Measurements from ENCODE around the gene FBH1. TPM values are rescaled to one million over a fixed set of nuclear protein-coding genes. Genes with fewer than 3 reads are reported as not detected.

Gene FBH1
- total and polyA plus RNA-seq, 9 of the 15 experiments (the other 6 are each of a cell fraction or from before 2014, with no cell fraction given): 13.4 to 108 (median 77.8) TPM

DNA sequence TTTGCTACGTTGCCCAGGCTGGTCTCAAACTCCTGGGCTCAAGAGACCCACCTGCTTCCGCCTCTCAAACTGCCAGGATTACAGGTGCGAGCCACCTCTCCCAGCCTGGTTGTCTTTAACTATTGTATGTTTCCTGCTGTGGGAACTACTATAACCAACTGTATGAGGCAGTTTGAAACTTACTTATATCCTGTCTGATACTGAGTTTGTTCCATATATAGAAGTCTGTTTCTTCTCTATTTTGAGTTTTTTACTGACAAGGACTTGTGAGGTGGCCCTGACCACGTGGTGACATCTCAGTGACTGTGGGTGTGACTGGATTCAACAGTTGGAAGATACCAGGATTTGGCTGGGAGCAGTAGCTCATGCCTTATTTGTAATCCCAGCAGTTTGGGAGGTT is 14.2 kb downstream of the FBH1 start:
- no peak overlapping the region for H3K27ac ChIP-seq (ENCODE audit: extremely low read depth, low read depth, low read length)
- no peak overlapping the region for H2AFZ ChIP-seq (ENCODE audit: low read depth, low read length)
- no peaks in the 10 kb centered on the region for H4K20me1 ChIP-seq (replicated peaks; ENCODE audit: control insufficient read depth, insufficient read depth, low read length)
- H3K4me2 ChIP-seq (ENCODE audit: insufficient read depth, low read length): no peak overlapping the region
- no TSS peak for BruUV-seq (replicated peaks)
- intact Hi-C loops (cut with micrococcal nuclease) (no loop called here), in situ Hi-C loops (cut with MboI) (no loop called here)
- H3K36me3 ChIP-seq (ENCODE audit: control insufficient read depth, insufficient read depth, low read length): peaks cover 69% of the 10 kb centered on the region
- FAIRE-seq (no peak), ATAC-seq (no peak), DNase-seq (ENCODE audit: extremely low read depth in 1 of 4, low spot score in 3 of 4) (no peak)
- ChIA-PET CTCF (ENCODE audit: low intra/inter-chr PET ratio) (no interaction called here), POLR2A (interaction anchor here (0.6 to 1.4 kb wide), 2 partner anchors 10 to 14 kb away, joined by 3 to 5 read pairs; no protein-coding TSS in a partner anchor)
- H3K9ac ChIP-seq (ENCODE audit: insufficient read depth in 1 of 2, low read depth in 2 of 2, low read length in 2 of 2): no peak overlapping the region
- no peak overlapping the region for H3K4me3 ChIP-seq
- no peaks in the 10 kb centered on the region for H3K9me1 ChIP-seq (ENCODE audit: control insufficient read depth, insufficient read depth, low read length)
- H3K27me3 ChIP-seq (ENCODE audit: control insufficient read depth in 2 of 2, insufficient read depth in 2 of 2, low read length in 2 of 2): no peaks in the 10 kb centered on the region
- H3K4me1 ChIP-seq (replicated peaks in 1 of 2; ENCODE audit: control insufficient read depth in 2 of 2, insufficient read depth in 2 of 2, low read length in 2 of 2): peaks cover 0 to 7% of the 10 kb centered on the region in 2 experiments; a peak in 2 of 5 replicates
- 97% methylated on average over 3 of the region's 4 CpGs for WGBS (ENCODE audit: insufficient coverage, low coverage, missing lambda C conversion rate)
- peaks cover 64% of the 10 kb centered on the region for H3K79me2 ChIP-seq (ENCODE audit: control insufficient read depth, insufficient read depth, low read length)
- H3K9me3 ChIP-seq (replicated peaks; ENCODE audit: control insufficient read depth, insufficient read depth, low read depth, low read length): no peaks in the 10 kb centered on the region
- TF ChIP-seq, protein P1, sequence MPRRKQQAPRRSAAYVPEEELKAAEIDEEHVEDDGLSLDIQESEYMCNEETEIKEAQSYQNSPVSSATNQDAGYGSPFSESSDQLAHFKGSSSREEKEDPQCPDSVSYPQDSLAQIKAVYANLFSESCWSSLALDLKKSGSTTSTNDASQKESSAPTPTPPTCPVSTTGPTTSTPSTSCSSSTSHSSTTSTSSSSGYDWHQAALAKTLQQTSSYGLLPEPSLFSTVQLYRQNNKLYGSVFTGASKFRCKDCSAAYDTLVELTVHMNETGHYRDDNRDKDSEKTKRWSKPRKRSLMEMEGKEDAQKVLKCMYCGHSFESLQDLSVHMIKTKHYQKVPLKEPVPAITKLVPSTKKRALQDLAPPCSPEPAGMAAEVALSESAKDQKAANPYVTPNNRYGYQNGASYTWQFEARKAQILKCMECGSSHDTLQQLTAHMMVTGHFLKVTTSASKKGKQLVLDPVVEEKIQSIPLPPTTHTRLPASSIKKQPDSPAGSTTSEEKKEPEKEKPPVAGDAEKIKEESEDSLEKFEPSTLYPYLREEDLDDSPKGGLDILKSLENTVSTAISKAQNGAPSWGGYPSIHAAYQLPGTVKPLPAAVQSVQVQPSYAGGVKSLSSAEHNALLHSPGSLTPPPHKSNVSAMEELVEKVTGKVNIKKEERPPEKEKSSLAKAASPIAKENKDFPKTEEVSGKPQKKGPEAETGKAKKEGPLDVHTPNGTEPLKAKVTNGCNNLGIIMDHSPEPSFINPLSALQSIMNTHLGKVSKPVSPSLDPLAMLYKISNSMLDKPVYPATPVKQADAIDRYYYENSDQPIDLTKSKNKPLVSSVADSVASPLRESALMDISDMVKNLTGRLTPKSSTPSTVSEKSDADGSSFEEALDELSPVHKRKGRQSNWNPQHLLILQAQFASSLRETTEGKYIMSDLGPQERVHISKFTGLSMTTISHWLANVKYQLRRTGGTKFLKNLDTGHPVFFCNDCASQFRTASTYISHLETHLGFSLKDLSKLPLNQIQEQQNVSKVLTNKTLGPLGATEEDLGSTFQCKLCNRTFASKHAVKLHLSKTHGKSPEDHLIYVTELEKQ (CRISPR knock-in tag; IDR thresholded peaks at IDR 0.05): no peak
- TF ChIP-seq RBM14 (IDR thresholded peaks at IDR 0.05; ENCODE audit: borderline replicate concordance, insufficient read depth, low read depth, low read length) (no peak), YY1 (IDR thresholded peaks at IDR 0.05; ENCODE audit: borderline replicate concordance in 1 of 3, control insufficient read depth in 1 of 3, extremely low read depth in 1 of 3, insufficient read depth in 3 of 3, insufficient read length in 1 of 3, insufficient replicate concordance in 2 of 3, low read depth in 1 of 3, low read length in 2 of 3) (no peak), IRF2 (CRISPR knock-in tag; IDR thresholded peaks at IDR 0.05) (no peak), TAF9B (IDR thresholded peaks at IDR 0.05; ENCODE audit: partially characterized antibody) (no peak), TEAD2 (tag; IDR thresholded peaks at IDR 0.05) (no peak), ZNF134 (CRISPR knock-in tag; conservative IDR thresholded peaks at IDR 0.05) (no peak), ZNF584 (CRISPR knock-in tag; IDR thresholded peaks at IDR 0.05; ENCODE audit: low read depth) (no peak), SAP30 (IDR thresholded peaks at IDR 0.05; ENCODE audit: borderline replicate concordance, insufficient read depth, low read depth, low read length, poor library complexity, severe bottlenecking) (no peak), XRCC3 (IDR thresholded peaks at IDR 0.05) (no peak), MTF1 (CRISPR knock-in tag; IDR thresholded peaks at IDR 0.05; ENCODE audit: borderline replicate concordance) (no peak), SIN3A (IDR thresholded peaks at IDR 0.05; ENCODE audit: borderline replicate concordance in 2 of 2, control insufficient read depth in 1 of 2, low read depth in 2 of 2, low read length in 2 of 2) (no peak), PHB (CRISPR knock-in tag; IDR thresholded peaks at IDR 0.05) (no peak), ZNF12 (CRISPR knock-in tag; IDR thresholded peaks at IDR 0.05) (no peak)
- TF ChIP-seq, protein P2, sequence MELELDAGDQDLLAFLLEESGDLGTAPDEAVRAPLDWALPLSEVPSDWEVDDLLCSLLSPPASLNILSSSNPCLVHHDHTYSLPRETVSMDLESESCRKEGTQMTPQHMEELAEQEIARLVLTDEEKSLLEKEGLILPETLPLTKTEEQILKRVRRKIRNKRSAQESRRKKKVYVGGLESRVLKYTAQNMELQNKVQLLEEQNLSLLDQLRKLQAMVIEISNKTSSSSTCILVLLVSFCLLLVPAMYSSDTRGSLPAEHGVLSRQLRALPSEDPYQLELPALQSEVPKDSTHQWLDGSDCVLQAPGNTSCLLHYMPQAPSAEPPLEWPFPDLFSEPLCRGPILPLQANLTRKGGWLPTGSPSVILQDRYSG (tag; conservative IDR thresholded peaks at IDR 0.05; ENCODE audit: low read depth): no peak
- TF ChIP-seq, protein P3, sequence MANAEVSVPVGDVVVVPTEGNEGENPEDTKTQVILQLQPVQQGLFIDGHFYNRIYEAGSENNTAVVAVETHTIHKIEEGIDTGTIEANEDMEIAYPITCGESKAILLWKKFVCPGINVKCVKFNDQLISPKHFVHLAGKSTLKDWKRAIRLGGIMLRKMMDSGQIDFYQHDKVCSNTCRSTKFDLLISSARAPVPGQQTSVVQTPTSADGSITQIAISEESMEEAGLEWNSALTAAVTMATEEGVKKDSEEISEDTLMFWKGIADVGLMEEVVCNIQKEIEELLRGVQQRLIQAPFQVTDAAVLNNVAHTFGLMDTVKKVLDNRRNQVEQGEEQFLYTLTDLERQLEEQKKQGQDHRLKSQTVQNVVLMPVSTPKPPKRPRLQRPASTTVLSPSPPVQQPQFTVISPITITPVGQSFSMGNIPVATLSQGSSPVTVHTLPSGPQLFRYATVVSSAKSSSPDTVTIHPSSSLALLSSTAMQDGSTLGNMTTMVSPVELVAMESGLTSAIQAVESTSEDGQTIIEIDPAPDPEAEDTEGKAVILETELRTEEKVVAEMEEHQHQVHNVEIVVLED (CRISPR knock-in tag; IDR thresholded peaks at IDR 0.05): no peak

All from K562 (cell line).